ENCODE measurements around the gene HTR3A.

- TF ChIP-seq CTCF (IDR thresholded peaks at IDR 0.05) (no peak), POLR2A (IDR thresholded peaks at IDR 0.05) (no peak)
Measured at GRCh38 chr11:113977701-113978100, 2.8 kb downstream of the HTR3A start.
